Measurements from ENCODE around the gene ACTG1.

ACTG1 gene

DNA sequence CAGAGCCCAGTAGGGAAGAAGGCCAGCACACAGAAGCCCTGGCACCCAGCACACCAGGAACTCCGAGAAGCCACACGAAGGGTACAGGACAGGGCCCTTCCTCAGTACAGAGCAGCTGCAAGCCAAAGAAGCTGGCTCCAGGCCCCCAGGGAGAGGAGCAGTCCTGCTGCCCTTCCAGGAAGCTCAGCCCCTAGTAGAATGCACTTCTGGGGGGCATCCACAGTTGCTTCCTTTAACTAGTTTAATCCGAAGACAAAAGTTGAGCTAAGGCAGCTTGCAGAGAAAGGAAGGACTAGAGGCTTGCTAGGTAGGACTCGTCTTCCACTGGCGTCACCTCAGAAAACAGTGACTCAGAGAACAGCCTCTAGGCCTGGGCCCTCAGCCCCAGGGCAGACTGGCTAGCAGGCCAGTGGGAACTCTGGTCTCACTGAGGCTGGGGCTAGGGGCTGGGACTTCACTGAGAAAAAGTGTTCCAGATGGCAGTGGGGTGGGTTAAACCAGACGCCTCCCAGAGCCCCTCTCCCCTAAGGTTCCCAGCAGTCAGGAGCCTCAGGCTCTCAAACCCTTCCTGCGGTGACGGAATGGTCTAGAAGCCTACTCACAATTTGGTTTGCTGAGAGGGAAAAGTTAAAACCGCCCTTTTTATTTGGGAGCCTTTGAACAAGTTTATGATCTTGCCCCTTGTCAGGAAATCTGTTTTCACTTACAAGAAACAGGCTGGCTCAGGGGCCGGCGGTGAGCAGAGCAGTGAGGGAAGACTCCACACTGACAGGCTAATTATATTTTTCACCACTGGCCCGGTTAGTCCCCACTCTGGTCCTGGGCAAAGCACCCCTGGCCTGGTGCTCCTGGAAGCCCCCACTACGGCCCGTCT lies 41.4 kb downstream of the ACTG1 start:
- DNase-seq (ENCODE audit: low read depth), result no peak
- TF ChIP-seq, protein P1, sequence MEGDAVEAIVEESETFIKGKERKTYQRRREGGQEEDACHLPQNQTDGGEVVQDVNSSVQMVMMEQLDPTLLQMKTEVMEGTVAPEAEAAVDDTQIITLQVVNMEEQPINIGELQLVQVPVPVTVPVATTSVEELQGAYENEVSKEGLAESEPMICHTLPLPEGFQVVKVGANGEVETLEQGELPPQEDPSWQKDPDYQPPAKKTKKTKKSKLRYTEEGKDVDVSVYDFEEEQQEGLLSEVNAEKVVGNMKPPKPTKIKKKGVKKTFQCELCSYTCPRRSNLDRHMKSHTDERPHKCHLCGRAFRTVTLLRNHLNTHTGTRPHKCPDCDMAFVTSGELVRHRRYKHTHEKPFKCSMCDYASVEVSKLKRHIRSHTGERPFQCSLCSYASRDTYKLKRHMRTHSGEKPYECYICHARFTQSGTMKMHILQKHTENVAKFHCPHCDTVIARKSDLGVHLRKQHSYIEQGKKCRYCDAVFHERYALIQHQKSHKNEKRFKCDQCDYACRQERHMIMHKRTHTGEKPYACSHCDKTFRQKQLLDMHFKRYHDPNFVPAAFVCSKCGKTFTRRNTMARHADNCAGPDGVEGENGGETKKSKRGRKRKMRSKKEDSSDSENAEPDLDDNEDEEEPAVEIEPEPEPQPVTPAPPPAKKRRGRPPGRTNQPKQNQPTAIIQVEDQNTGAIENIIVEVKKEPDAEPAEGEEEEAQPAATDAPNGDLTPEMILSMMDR (IDR thresholded peaks at IDR 0.05; ENCODE audit: control insufficient read depth, extremely low read depth, insufficient read depth), result no peak
- no peak overlapping the region for H3K4me3 ChIP-seq (ENCODE audit: low read depth, low read length)

DNA sequence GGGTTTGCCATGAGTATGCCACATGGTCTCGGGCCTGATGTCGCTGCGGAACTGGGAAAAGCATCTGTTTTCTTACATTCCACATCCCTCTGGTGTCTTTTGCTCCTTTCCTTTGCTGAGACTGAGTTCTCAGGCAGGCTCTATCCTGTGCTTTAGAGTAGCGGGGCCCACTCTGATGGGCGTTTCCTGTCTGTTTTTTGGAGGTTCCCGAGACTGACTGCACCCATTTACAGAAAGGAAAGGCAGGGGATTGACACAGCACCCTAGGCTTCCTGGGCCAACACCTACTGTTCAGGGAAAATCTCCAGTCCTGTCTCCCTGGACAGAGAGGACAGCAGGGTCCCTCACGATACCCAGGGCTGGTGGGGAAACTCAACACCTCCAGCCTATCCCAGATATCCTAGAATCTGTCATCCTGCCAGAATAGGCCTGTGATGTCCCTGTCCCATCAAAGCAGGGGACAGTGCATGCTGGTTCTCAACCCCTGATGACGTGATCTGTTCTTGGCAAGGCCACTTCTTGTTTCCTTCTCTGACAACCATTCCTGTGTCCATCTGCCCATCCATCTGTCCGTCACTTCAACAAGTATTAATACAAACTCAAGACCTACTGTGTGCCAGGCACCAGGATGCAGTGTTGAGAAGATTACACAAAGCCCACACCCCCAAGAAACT lies 42.2 kb downstream of the ACTG1 start:
- no peak overlapping the region for H3K4me3 ChIP-seq (ENCODE audit: low read depth, low read length)
- DNase-seq (ENCODE audit: low read depth), result no peak
- TF ChIP-seq, protein P1 (IDR thresholded peaks at IDR 0.05; ENCODE audit: control insufficient read depth, extremely low read depth, insufficient read depth), result no peak

DNA sequence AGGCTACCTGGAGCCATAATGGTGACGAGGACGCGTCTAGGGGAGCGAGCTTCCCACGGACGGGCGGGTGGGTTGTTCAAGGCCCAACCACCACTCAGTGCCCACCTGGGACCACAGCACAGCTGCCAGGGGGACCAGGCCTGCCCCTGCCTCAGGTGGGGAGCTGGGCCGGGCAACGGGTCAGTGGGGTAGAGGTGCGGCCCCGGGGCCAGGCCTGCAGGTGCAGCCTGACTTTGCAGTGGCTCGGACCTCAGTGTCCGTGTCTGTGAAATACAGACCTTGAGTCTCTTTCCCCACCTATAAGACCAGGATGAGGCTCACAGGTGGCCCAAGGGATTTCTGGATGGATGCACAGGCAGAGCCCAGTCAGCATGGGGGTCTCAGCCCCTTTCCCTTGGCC lies 43.3 kb downstream of the ACTG1 start:
- TF ChIP-seq, protein P1 (IDR thresholded peaks at IDR 0.05; ENCODE audit: control insufficient read depth, extremely low read depth, insufficient read depth), result no peak
- no peak for DNase-seq (ENCODE audit: low read depth)
- H3K4me3 ChIP-seq (ENCODE audit: low read depth, low read length), result no peak overlapping the region

DNA sequence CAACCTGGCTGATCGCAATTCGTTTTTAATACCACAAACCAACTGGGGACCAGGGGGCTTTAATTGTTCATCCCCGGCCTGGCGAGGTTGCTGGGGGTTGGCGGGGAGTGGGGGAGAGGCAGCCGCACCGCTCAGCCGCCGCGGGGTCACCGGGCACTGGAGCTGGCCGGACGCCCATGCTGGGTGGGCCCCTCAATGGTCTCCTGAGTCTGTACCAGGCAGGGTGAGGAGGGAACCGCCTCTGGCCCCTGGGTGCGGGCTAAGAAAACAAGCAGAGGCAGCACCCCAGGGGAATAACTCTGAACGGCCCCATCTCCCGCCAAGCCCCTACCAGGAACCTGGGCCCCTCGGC lies 43.9 kb downstream of the ACTG1 start:
- DNase-seq (ENCODE audit: low read depth), result no peak
- TF ChIP-seq, protein P1 (IDR thresholded peaks at IDR 0.05; ENCODE audit: control insufficient read depth, extremely low read depth, insufficient read depth), result no peak
- no peak overlapping the region for H3K4me3 ChIP-seq (ENCODE audit: low read depth, low read length)

DNA sequence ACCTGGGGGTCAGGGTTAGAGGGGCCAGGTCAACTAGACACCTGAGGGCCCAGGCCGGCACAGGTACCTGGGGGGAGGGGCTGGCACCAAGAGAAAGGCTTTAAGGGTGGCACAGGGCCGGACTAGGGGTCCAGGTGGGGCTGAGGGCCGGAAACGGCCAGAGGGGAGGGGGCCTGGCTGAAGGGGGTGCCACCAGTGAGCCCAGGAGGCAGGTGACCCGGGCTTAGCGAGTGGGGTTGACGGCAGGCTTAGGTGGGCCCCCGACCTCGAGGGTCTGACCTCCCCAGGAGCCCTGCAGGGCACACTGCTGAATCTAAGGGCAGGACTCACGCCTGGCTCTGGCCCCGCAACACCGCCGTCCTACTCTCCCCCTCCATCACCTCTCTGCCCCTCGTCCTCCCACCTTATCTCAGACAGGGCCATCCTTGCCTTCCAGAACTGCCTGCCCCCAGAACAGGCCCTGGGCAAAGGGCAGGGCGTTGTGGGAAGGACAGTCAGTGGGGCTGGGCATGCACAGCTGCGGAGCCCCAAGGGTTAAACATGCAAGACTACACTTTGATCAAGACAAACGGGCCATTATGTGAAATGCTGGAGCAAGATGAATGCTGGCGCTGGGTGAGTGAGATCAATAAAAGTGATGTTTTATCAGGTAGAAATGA lies 44.4 kb downstream of the ACTG1 start:
- no peak overlapping the region for H3K4me3 ChIP-seq (ENCODE audit: low read depth, low read length)
- no peak for DNase-seq (ENCODE audit: low read depth)
- TF ChIP-seq, protein P1 (IDR thresholded peaks at IDR 0.05; ENCODE audit: control insufficient read depth, extremely low read depth, insufficient read depth), result no peak

DNA sequence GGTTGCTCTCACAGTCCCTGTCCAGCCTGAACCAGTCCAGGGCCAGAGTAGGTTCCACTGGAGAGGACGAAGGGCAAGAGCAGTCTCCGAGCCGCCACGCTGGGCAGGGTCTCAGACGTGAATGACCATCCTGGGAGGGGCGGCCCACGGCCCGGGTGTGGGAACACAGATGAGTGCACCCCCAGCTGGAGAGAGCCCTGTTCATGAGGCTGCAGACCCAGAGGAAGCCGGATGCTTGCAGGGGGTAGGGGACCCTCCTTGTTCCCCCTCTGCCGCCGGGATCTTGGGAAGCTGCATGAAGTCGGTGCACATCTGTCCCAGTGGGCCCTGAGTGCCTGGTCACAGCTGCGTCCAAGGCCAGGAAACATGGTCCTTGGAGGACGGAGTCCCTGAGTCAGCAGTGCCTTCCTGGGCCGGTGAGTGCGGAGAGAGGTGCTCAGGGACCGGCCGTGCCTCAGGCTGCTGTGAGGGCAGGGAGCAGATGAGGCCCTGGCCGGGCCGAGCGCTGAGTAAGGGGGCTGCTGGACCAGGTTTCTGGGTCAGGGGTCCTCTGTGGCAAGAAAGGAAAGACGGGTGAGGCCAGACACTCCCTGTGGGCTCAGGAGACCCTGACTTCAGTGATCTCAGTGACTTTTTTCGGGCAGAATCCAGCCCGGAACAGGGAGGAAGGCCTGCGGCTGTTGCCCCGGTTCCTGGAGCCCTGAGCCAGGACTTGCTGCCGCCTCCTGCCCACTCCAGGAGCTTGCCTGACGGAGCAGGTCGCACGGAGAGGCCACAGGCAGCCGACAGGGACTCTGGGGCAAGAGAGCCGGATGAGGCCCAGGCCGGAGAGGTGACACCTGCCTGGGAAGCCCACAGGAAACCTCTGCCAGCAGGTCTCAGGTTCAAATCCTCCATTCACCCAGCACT lies 45.8 kb downstream of the ACTG1 start:
- no peak overlapping the region for H3K4me3 ChIP-seq (ENCODE audit: low read depth, low read length)
- TF ChIP-seq, protein P1 (IDR thresholded peaks at IDR 0.05; ENCODE audit: control insufficient read depth, extremely low read depth, insufficient read depth), result no peak
- DNase-seq (ENCODE audit: low read depth), result no peak
